IMR-90 (cell line): ENCODE results near the gene RAD18. TPM values are rescaled to one million over a fixed set of nuclear protein-coding genes. Genes with fewer than 3 reads are reported as not detected.

Experiments used
- ATAC-seq: fragments of 200-7000 bp; cut with Tn5 transposase; 2 replicates; pipeline ENCODE4 v1.9.1; 2020; ENCODE audit warnings: low read depth, mild to moderate bottlenecking, moderate library complexity
- BruUV-seq: library from RNA; stranded (reverse); fragments of 400-500 nt; replicated peaks from 2 replicates; lab custom pipeline; 2021; lab: Mats Ljungman, UMichigan
- CTCF ChIA-PET: fragments of 300-600 bp; formaldehyde crosslinking; extraction: SDS; loops from one replicate; lab custom pipeline; 2021; ENCODE audit warnings: antibody characterized with exemption; lab: Yijun Ruan, JAX
- POLR2A ChIA-PET: fragments of 300-600 bp; sonication (Branson Sonifier 250); formaldehyde crosslinking; loops from one replicate; lab custom pipeline; 2022; ENCODE audit warnings: antibody characterized with exemption; ENCODE audit not compliant: unreplicated experiment; lab: Charles Lee
- DNase-seq: peaks from one replicate; pipeline ENCODE4 v3.0.0; 2013
- H2AFZ ChIP-seq: replicated peaks from 2 replicates; pipeline ENCODE3; 2013; ENCODE audit warnings: low read length, mild to moderate bottlenecking; ENCODE audit not compliant: poor library complexity
- H2AK5ac ChIP-seq: 2 replicates; pipeline ENCODE4 v1.6.1; 2013; ENCODE audit warnings: low read depth, low read length, inconsistent platforms
- H2AK9ac ChIP-seq: replicated peaks from 2 replicates; pipeline ENCODE3; 2013; ENCODE audit warnings: mild to moderate bottlenecking, low read depth, low read length, moderate library complexity; ENCODE audit not compliant: poor library complexity
- H2BK120ac ChIP-seq: 2 replicates; pipeline ENCODE4 v1.6.1; 2013; ENCODE audit warnings: low read depth, low read length, inconsistent platforms
- H2BK15ac ChIP-seq: 3 replicates; pipeline ENCODE4 v1.6.1; 2013; ENCODE audit warnings: low read depth, low read length, inconsistent platforms
- H2BK20ac ChIP-seq: 2 replicates; pipeline ENCODE4 v1.6.1; 2013; ENCODE audit warnings: low read depth, mild to moderate bottlenecking, inconsistent platforms, low read length, moderate library complexity
- H2BK5ac ChIP-seq: 2 replicates; pipeline ENCODE4 v1.6.1; 2013; ENCODE audit warnings: mild to moderate bottlenecking, low read depth, low read length, inconsistent platforms; ENCODE audit not compliant: poor library complexity, severe bottlenecking
- H3K14ac ChIP-seq: replicated peaks from 2 replicates; pipeline ENCODE4 v1.6.1; 2013; ENCODE audit warnings: low read depth, low read length, inconsistent platforms
- H3K18ac ChIP-seq: 2 replicates; pipeline ENCODE4 v1.6.1; 2013; ENCODE audit warnings: low read depth, low read length, control low read depth
- H3K23ac ChIP-seq: 2 replicates; pipeline ENCODE4 v1.6.1; 2013; ENCODE audit warnings: low read depth, low read length, inconsistent platforms
- H3K27ac ChIP-seq: 2 replicates; pipeline ENCODE4 v1.5.1; 2013; ENCODE audit warnings: mild to moderate bottlenecking, control low read depth, low read length; ENCODE audit not compliant: insufficient read depth
- H3K27me3 ChIP-seq: 2 replicates; pipeline ENCODE4 v1.6.1; 2013; ENCODE audit warnings: low read length; ENCODE audit not compliant: control insufficient read depth, insufficient read depth
- H3K36me3 ChIP-seq: 2 replicates; pipeline ENCODE4 v1.6.1; 2013; ENCODE audit warnings: low read length, mixed read lengths; ENCODE audit not compliant: control insufficient read depth, insufficient read depth
- H3K4ac ChIP-seq: 2 replicates; pipeline ENCODE4 v1.6.1; 2013; ENCODE audit warnings: low read depth, low read length, inconsistent platforms
- H3K4me1 ChIP-seq: 2 replicates; pipeline ENCODE4 v1.6.1; 2013; ENCODE audit warnings: low read length, mixed read lengths; ENCODE audit not compliant: control insufficient read depth, insufficient read depth
- H3K4me2 ChIP-seq: 2 replicates; pipeline ENCODE4 v1.6.1; 2013; ENCODE audit warnings: low read depth, mild to moderate bottlenecking, control low read depth, low read length, moderate library complexity
- H3K4me3 ChIP-seq: 2 replicates; pipeline ENCODE4 v1.5.1; 2013; ENCODE audit warnings: low read depth, mild to moderate bottlenecking, control low read depth, low read length, moderate library complexity; ENCODE audit not compliant: insufficient read depth
- H3K56ac ChIP-seq: 2 replicates; pipeline ENCODE4 v1.6.1; 2013; ENCODE audit warnings: low read length, inconsistent platforms; ENCODE audit not compliant: insufficient read depth; ENCODE audit errors: extremely low read depth
- H3K79me1 ChIP-seq, 2 experiments: 2 replicates each; pipeline ENCODE4 v1.6.1; 2013; ENCODE audit warnings: low read length in 2 of 2, inconsistent platforms in 1 of 2, low read depth in 1 of 2
- H3K9ac ChIP-seq: 2 replicates; pipeline ENCODE4 v1.6.1; 2013; ENCODE audit warnings: low read depth, low read length, control low read depth
- H3K9me1 ChIP-seq: 2 replicates; pipeline ENCODE4 v1.6.1; 2013; ENCODE audit warnings: low read length, inconsistent platforms; ENCODE audit not compliant: insufficient read depth
- H3K9me3 ChIP-seq: 2 replicates; pipeline ENCODE4 v1.6.1; 2013; ENCODE audit warnings: low read length; ENCODE audit not compliant: control insufficient read depth, insufficient read depth
- H4K20me1 ChIP-seq: 2 replicates; pipeline ENCODE4 v1.6.1; 2013; ENCODE audit warnings: low read length, inconsistent platforms; ENCODE audit not compliant: insufficient read depth
- H4K5ac ChIP-seq: 2 replicates; pipeline ENCODE4 v1.6.1; 2013; ENCODE audit warnings: mild to moderate bottlenecking, low read depth, low read length, control low read depth
- H4K8ac ChIP-seq, 2 experiments: 2 replicates each; pipeline ENCODE4 v1.6.1; 2013; ENCODE audit warnings: low read depth in 2 of 2, low read length in 2 of 2, control low read depth in 1 of 2, inconsistent platforms in 1 of 2
- H4K91ac ChIP-seq: 2 replicates; pipeline ENCODE4 v1.6.1; 2013; ENCODE audit warnings: low read depth, low read length, inconsistent platforms; ENCODE audit not compliant: insufficient read depth
- BHLHE40 ChIP-seq: fragments of 150-350 bp; IDR thresholded peaks from 2 replicates; pipeline ENCODE4 v1.6.1; 2016; ENCODE audit warnings: mild to moderate bottlenecking, low read depth, low read length
- CEBPB ChIP-seq: IDR thresholded peaks from 2 replicates; pipeline ENCODE4 v1.6.1; 2012; ENCODE audit warnings: low read depth, low read length, improper control_type of control experiment
- CHD1 ChIP-seq: IDR thresholded peaks from 2 replicates; pipeline ENCODE4 v1.6.1; 2012; ENCODE audit warnings: low read depth, low read length, improper control_type of control experiment
- FOS ChIP-seq: fragments of 150-350 bp; IDR thresholded peaks from 2 replicates; pipeline ENCODE4 v1.6.1; 2016; ENCODE audit warnings: low read depth, low read length
- MAFK ChIP-seq: IDR thresholded peaks from 2 replicates; pipeline ENCODE4 v1.6.1; 2012; ENCODE audit warnings: low read depth, low read length, improper control_type of control experiment
- MXI1 ChIP-seq: IDR thresholded peaks from 2 replicates; pipeline ENCODE4 v1.6.1; 2012; ENCODE audit warnings: low read depth, mild to moderate bottlenecking, low read length, moderate library complexity, borderline replicate concordance
- NFE2L2 ChIP-seq: fragments of 150-350 bp; IDR thresholded peaks from 2 replicates; pipeline ENCODE4 v1.6.1; 2016; ENCODE audit warnings: low read depth, mild to moderate bottlenecking, low read length
- RAD21 ChIP-seq: IDR thresholded peaks from 2 replicates; pipeline ENCODE4 v1.6.1; 2012; ENCODE audit warnings: low read length, improper control_type of control experiment
- RCOR1 ChIP-seq: IDR thresholded peaks from 2 replicates; pipeline ENCODE4 v1.6.1; 2012; ENCODE audit warnings: mild to moderate bottlenecking, low read length, improper control_type of control experiment; ENCODE audit not compliant: insufficient replicate concordance
- RFX5 ChIP-seq: IDR thresholded peaks from 2 replicates; pipeline ENCODE4 v1.8.0; 2012; ENCODE audit warnings: low read depth, mild to moderate bottlenecking, low read length, moderate library complexity
- WGBS, 2 experiments: methylation state at CpG; one replicate each; pipeline versions ENCODE4 v1.1.5 to v1.1.7; 2013; ENCODE audit warnings: missing lambda C conversion rate in 2 of 2; ENCODE audit not compliant: insufficient read length in 1 of 2; ENCODE audit errors: extremely low coverage in 2 of 2; 5-methylcytosine and 5-hydroxymethylcytosine counted together
- dilution Hi-C: fragments of 300-500 bp; cut with HindIII; formaldehyde crosslinking; loops from one replicate; pipeline ENCODE4 v1.14.3; 2018; ENCODE audit warnings: low sequenced_read_pairs; ENCODE audit not compliant: unreplicated experiment
- in situ Hi-C: fragments of 300-500 bp; cut with MboI; formaldehyde crosslinking; loops from 3 replicates; pipeline ENCODE4 v1.14.3; 2019; ENCODE audit warnings: low sequenced_read_pairs, inconsistent platforms, mixed read lengths
- intact Hi-C: fragments of 100-400 bp; cut with micrococcal nuclease; formaldehyde crosslinking; loops from 2 replicates; pipeline ENCODE4 v1.10.0; 2022
- polyA plus RNA-seq, 3 experiments: library from polyadenylated mRNA; depleted of rRNA; stranded (reverse); fragments of >200 nt; gene quantifications; 2 replicates each; pipeline ENCODE4 v1.2.3, GENCODE V29; 2012; ENCODE audit warnings: low replicate concordance in 1 of 3
- total RNA-seq: library from RNA; depleted of rRNA; stranded (reverse); fragments of >200 nt; gene quantifications from 2 replicates; pipeline ENCODE4 v1.2.3, GENCODE V29; 2012
- TF ChIP-seq, protein P1 (sequence below): fragments of 150-350 bp; IDR thresholded peaks from 2 replicates; pipeline ENCODE4 v1.6.1; 2017; ENCODE audit warnings: mild to moderate bottlenecking, antibody characterized with exemption, low read length, low read depth

The RAD18 gene
- total and polyA plus RNA-seq, 2 of the 4 experiments (the other 2 are of a cell fraction): 8.2 to 17.2 TPM

GRCh38 chr3:8835385-8835784 is 127.9 kb downstream of the RAD18 start (continued):
- no peak for TF ChIP-seq MXI1

DNA sequence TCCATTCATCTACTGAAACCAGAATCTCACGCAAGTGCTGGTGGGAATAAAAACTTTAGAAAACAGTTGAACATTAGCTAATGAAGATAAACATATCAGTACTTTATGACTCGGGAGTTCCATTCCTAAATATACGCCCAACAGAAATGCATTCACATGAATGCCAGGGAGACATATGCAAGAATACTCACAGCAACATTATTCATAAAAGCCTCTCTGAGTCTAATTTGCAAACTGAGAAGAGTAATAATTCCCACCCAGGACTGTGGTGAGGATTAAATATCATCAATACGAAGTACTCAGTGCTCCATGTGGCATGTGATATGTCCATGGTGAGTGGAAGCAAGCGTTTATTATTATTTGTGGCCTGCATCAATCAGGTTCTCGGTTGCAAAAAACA is 128.3 kb downstream of the RAD18 start:
- no peaks in the 10 kb centered on the region for H3K36me3 ChIP-seq
- dilution Hi-C loops (no loop called here), intact Hi-C loops (no loop called here), in situ Hi-C loops (no loop called here)
- TF ChIP-seq CHD1 (no peak), CEBPB (no peak), RCOR1 (no peak), FOS (no peak), MAFK (no peak), RFX5 (no peak), RAD21 (no peak), BHLHE40 (no peak), NFE2L2 (no peak)
- TF ChIP-seq, protein P1, sequence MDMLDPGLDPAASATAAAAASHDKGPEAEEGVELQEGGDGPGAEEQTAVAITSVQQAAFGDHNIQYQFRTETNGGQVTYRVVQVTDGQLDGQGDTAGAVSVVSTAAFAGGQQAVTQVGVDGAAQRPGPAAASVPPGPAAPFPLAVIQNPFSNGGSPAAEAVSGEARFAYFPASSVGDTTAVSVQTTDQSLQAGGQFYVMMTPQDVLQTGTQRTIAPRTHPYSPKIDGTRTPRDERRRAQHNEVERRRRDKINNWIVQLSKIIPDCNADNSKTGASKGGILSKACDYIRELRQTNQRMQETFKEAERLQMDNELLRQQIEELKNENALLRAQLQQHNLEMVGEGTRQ: no peak
- no peak overlapping the region for H4K5ac ChIP-seq
- H2BK120ac ChIP-seq: no peak overlapping the region
- H3K4me2 ChIP-seq: no peak overlapping the region
- no TSS peak for BruUV-seq
- no peak overlapping the region for H2AK9ac ChIP-seq
- no peak overlapping the region for H4K8ac ChIP-seq
- H3K14ac ChIP-seq: no peak overlapping the region
- H3K4ac ChIP-seq: no peak overlapping the region
- H2BK15ac ChIP-seq: no peak overlapping the region
- peaks cover 22% of the 10 kb centered on the region for H3K9me1 ChIP-seq
- no peak overlapping the region for H3K4me3 ChIP-seq
- H3K79me1 ChIP-seq: no peaks in the 10 kb centered on the region
- H3K9ac ChIP-seq: no peak overlapping the region
- ChIA-PET CTCF (no interaction called here), POLR2A (no interaction called here)
- no CpG with 5 or more reads among the region's 6 CpGs for WGBS, 2 experiments
- no peak overlapping the region for H2BK5ac ChIP-seq
- no peak overlapping the region for H4K91ac ChIP-seq
- ATAC-seq (no peak), DNase-seq (no peak)
- H3K27ac ChIP-seq: no peak overlapping the region
- H2AFZ ChIP-seq: no peak overlapping the region
- H3K56ac ChIP-seq: no peak overlapping the region
- H4K20me1 ChIP-seq: no peaks in the 10 kb centered on the region
- no peak overlapping the region for H3K18ac ChIP-seq
- H3K4me1 ChIP-seq: peaks cover 4% of the 10 kb centered on the region
- H2BK20ac ChIP-seq: no peak overlapping the region
- no peaks in the 10 kb centered on the region for H3K27me3 ChIP-seq
- H2AK5ac ChIP-seq: no peak overlapping the region
- H3K23ac ChIP-seq: no peak overlapping the region
- no peaks in the 10 kb centered on the region for H3K9me3 ChIP-seq
